T-helper 1 cell treated with Interleukin-12 subunit alpha and Interleukin-12 subunit beta and Interleukin-4 antibody, amounts not matched to agents 30 ng/mL and 1 ng/mL, for 36 hours (primary cell): ENCODE results near the gene OR2V1. TPM values are rescaled to one million over a fixed set of nuclear protein-coding genes. Genes with fewer than 3 reads are reported as not detected.
"Not testable (repeated sequence)": the region's sequence is repeated elsewhere in the genome, so short reads cannot be mapped to it uniquely, and the experiment has no call there.

Experiments used
- intact Hi-C: fragments of 100-400 bp; cut with micrococcal nuclease; formaldehyde crosslinking; loops from one replicate; pipeline ENCODE4 v1.15.1; 2024
- total RNA-seq: library from RNA; stranded (reverse); gene quantifications from 2 replicates; pipeline ENCODE4 v1.2.3, GENCODE V29; 2022

Gene OR2V1
- total RNA-seq, 1 donor from 2014 or later = not detected

- intact Hi-C loops = loop anchor here (1.0 to 2.0 kb wide), 3 partner anchors 12 to 352 kb away; partner anchors contain the start of gene TRIM41
Observed at GRCh38 chr5:181160755-181161533, 30.0 kb upstream of the OR2V1 start.

GRCh38 chr5:181160152-181160754 is 29.3 kb upstream of the OR2V1 start:
- intact Hi-C loops = loop anchor here (1.0 to 2.0 kb wide), 2 partner anchors 63 to 351 kb away; partner anchors contain the start of gene TRIM41

DNA sequence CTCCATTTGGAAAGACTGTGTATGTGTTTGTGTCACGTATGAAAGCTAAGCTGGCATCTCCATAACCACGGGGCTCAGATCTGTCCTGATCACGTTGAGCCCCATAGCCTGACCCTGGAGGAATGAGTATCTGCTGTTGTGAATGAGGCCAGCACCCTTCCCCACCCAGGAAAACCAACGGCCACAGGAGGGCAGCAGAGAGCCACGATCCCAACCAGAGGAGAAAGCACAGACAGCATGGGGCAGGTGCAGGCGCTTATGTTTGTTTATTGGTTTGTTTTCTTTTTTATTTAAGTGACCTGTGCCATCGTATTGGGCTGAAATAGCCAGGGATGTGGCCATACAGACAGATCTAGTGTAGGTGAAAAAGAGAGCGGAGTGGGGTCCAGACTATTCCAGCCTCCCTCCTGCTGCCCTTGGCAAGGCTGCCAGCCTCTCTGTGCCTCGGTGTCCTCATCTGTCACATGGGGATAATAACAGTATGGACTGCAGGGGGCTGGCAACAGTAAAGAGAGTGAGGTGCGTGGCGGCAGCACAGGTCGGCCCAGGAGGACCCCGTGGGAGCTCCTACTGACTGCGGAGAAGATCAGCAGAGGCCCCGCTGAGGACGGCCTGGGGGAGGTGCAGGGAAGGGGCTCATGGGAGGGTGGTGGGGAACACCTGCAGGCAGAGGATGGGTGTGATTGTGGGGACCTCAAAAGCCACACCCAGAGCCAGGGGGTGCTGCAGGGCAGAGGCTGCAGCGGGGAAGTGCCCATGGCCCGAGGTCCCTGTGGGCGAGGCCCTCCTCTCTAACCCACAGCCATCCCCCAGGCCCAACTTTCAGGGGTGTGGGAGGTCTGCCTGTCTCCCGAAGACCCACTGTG is 28.6 kb upstream of the OR2V1 start:
- intact Hi-C loops = loop anchor here (1.0 to 2.0 kb wide), 8 partner anchors 32 to 375 kb away; partner anchors contain the start of genes MGAT1, TRIM41 and ZFP62

DNA sequence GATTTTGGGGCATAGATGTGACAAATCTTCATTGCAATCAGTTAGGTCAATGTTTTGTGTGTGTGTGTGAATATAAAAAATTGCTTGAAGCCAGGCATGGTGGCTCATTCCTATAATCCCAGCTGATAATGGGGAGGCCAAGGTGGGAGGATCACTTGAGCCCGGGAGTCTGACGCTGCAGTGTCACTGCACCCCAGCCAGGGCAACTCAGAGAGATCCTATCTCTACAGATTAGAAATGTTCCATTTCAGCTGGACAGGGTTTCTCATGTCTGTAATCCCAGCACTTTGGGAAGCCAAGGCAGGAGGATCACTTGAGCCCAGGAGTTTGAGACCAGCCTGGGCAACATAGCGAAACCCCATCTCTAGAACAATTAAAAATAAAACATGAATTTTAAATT is 27.9 kb upstream of the OR2V1 start:
- intact Hi-C loops = loop anchor here (1.0 to 2.0 kb wide), 6 partner anchors 32 to 375 kb away; partner anchors contain the start of genes MGAT1 and ZFP62

GRCh38 chr5:181156758-181157157 is 25.8 kb upstream of the OR2V1 start:
- intact Hi-C loops = no loop called here

- intact Hi-C loops = no loop called here
Observed at GRCh38 chr5:181153814-181154213, 22.8 kb upstream of the OR2V1 start.

DNA sequence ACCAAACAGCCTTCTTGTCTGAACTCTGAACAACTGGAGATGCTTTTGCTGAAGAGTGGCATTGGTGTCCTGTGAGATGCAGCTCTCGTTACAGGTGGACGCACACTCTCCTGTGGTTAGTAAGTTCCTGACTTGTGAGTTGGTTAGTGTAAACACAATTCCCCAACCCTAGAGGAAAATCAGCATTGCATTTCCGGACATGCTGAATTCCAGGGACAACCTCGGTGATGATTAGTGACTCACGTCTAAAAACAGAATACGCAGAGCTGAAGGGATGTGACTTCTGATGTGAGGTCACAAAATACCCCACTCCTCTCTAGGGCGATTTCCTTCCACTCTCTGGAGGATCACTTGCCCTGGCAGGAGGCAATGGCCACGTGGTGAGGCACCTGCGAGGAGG is 21.4 kb upstream of the OR2V1 start:
- intact Hi-C loops = no loop called here

DNA sequence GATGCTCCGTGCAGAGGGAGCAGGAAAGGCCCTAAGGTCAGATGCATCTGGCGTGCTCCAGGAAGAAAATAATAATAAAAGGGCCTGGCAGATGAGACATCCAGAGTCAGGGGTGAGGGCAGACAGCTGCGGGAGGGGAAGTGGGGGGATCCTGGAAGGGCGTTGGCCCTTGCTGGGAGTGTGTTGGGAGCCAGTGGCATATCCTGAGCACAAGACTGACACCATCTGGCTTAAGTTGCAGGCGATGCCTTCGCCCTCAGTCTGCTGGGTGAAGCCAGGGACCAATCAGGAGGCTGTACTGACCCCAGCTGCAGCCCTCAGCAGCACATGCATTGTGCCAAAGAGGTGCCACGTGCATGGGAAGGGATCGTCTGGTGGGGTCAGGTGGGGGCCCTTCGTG is 20.2 kb upstream of the OR2V1 start:
- intact Hi-C loops = no loop called here

GRCh38 chr5:181149806-181150733 is 19.1 kb upstream of the OR2V1 start:
- intact Hi-C loops = no loop called here

DNA sequence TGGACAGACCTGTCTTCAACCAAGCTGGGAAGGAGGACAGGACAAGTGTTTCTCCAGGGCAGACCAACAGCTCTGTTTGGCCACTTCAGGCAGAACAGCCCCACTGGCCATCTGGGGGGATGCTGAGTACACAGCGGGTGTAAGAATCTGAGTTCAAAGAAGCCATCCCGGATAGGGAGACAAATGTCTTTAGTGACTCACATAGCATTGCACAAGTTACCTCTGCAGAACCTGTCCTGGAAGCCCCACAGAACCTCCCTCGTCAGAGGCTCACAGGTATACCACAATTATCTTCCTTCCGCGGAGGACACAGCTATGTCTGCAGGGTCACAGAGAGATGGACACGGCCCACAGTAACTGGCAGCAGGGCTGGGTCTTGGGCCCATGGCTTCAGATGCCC is 18.4 kb upstream of the OR2V1 start:
- intact Hi-C loops = no loop called here

- intact Hi-C loops = not testable (repeated sequence)
Observed at GRCh38 chr5:181146927-181147636, 16.1 kb upstream of the OR2V1 start, which contains the start of gene OR2V2. TSS of gene OR2V2 (plus strand) at chr5:181147586. CDS start at chr5:181154943, 7,357 bp downstream.

GRCh38 chr5:181145133-181145532 is 14.2 kb upstream of the OR2V1 start:
- intact Hi-C loops = no loop called here

- intact Hi-C loops = no loop called here
Observed at GRCh38 chr5:181142054-181142453, 11.1 kb upstream of the OR2V1 start.

DNA sequence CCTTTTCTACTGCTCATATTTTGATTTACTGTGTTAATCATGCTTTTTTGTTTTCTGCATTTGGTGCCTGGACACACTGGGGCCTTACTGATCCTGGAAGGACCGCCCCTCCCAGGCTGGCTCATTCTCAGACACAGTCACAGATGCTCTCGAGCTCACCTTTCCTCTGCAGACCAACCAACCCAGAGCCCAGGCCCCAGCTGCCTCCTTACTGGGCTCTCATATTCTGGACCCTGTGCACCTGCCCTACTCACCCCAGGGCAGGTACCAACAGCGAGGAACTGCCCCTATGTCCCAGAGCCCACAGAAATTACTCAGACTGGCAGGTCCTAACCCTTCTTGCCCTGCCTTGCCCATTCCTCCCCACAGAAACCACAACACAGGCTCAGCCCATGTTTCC is 9.8 kb upstream of the OR2V1 start:
- intact Hi-C loops = no loop called here

DNA sequence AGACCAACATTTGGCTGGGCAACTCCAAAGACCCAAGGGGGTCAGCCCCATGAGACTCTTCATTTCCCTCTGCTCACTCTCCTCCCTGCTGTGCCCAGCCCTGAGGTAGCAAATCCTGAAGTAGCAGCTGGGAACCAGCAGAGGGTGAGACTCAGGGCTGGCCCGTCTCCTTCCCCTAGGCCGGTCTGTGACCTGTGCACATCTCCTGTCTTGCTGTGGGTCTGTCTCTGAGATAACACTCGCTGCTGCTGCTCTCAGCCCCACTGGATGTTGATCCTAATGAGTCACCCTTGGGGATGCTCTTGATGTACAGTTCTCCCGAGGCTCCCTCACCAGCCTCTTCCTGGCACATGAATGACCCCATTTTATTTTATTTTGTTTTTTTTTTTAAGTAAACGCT is 7.3 kb upstream of the OR2V1 start:
- intact Hi-C loops = no loop called here

GRCh38 chr5:181136361-181136955 is 5.5 kb upstream of the OR2V1 start:
- intact Hi-C loops = no loop called here

GRCh38 chr5:181134259-181134658 is 3.3 kb upstream of the OR2V1 start:
- intact Hi-C loops = no loop called here

GRCh38 chr5:181133610-181134231 is 2.8 kb upstream of the OR2V1 start:
- intact Hi-C loops = no loop called here

DNA sequence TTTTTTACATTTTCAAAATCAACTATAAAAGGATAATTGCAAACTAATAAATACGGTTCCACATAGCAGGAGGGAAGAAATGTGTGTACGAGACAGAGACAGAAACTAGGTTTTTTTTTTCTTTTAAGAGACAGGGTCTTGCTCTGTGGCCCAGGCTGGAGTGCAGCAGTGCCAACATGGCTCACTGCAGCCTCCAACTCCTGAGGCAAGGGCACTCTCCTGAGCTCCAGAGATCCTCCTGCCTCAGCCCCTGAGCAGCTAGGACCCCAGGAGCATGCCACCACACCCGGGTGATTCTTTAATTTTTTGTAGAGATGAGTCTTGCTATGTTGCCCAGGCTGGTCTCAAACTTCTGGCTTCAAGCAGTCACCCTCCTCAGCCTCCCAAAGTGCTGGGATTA is 2.1 kb upstream of the OR2V1 start:
- intact Hi-C loops = no loop called here
